GM15510 (cell line): ENCODE data around the gene BMX.

Experiments
- POLR2A ChIP-seq: IDR thresholded peaks from 3 replicates; pipeline ENCODE4 v1.6.1; 2011; ENCODE audit warnings: borderline replicate concordance; ENCODE audit not compliant: insufficient read length; ENCODE audit errors: extremely low read depth

Gene BMX

GRCh38 chrX:15549189-15550012, 48.8 kb downstream of the BMX start:
- TF ChIP-seq POLR2A, result no peak

GRCh38 chrX:15559227-15559626, 58.6 kb downstream of the BMX start:
- TF ChIP-seq POLR2A, result no peak

- no peak for TF ChIP-seq POLR2A
Observed at GRCh38 chrX:15560924-15561323, 60.3 kb downstream of the BMX start.

- TF ChIP-seq POLR2A, result no peak
Observed at GRCh38 chrX:15563056-15563455, 62.4 kb downstream of the BMX start.

GRCh38 chrX:15564981-15565579, 64.5 kb downstream of the BMX start:
- no peak for TF ChIP-seq POLR2A

GRCh38 chrX:15566244-15566643, 65.6 kb downstream of the BMX start:
- no peak for TF ChIP-seq POLR2A

GRCh38 chrX:15567267-15567666, 66.7 kb downstream of the BMX start:
- TF ChIP-seq POLR2A, result no peak

- TF ChIP-seq POLR2A, result no peak
Observed at GRCh38 chrX:15567886-15568616, 67.4 kb downstream of the BMX start.

- TF ChIP-seq POLR2A, result no peak
Observed at GRCh38 chrX:15570145-15570544, 69.5 kb downstream of the BMX start.

GRCh38 chrX:15574017-15574416, 73.4 kb downstream of the BMX start:
- no peak for TF ChIP-seq POLR2A

- TF ChIP-seq POLR2A, result no peak
Observed at GRCh38 chrX:15576019-15576418, 75.4 kb downstream of the BMX start.

- no peak for TF ChIP-seq POLR2A
Observed at GRCh38 chrX:15579778-15580747, 79.5 kb downstream of the BMX start.

GRCh38 chrX:15594371-15594770, 93.8 kb downstream of the BMX start:
- no peak for TF ChIP-seq POLR2A

- no peak for TF ChIP-seq POLR2A
Observed at GRCh38 chrX:15598026-15598425, 97.4 kb downstream of the BMX start.
